NCI-H345 treated with DMSO at 0.1 percent for 48 hours (cell line): Measurements from ENCODE around the gene FRA10AC1.
A peak's percentile ranks its signal among the peaks of the same experiment; 100 is the strongest.
"Not testable (repeated sequence)": the region's sequence is repeated elsewhere in the genome, so short reads cannot be mapped to it uniquely, and the experiment has no call there.

Experiments used
- DNase-seq: peaks from one replicate; lab custom pipeline; 2025; ENCODE audit not compliant: unreplicated experiment; lab: John Stamatoyannopoulos, UW

Gene FRA10AC1

DNA sequence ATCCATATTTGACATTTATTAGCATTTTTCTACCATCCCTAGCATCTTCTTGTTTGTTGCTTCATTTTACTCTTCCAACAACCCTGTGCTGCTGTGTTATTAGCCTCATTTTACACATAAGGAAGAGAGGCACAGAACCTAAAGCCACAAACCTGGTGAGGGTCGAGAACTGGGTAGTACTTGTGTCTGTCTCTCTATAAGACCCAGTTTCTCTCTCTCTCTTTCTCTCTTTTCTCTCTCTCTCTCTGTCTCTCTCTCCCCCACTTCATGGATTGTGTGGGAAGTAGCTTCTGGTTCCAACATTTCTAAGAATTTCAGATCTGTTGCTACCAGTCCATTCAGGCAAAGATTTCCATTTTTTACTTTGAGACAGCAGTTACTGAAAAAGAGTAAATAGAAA is 1.4 kb upstream of the FRA10AC1 start:
- DNase-seq = no peak

DNA sequence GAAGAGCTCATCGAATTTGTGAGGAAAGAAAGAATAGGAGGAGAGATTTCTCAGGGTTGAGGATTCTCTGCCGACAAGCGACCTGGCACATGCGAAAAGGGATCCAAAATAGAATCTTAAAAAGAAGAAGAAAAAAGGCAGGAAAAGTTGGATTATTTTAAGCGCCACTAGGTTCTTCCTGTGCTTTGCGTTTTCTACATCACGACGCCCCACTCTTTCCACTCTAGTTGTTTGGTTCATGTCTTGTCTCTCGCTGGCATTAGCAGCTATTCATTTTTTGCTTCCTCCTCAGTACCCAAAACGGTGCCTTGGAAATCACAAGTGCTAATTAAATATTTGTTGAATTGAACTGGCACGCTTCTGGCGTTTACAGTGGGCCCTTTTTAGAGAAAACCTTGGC is 674 bp upstream of the FRA10AC1 start:
- peak; percentile 24 for DNase-seq

DNA sequence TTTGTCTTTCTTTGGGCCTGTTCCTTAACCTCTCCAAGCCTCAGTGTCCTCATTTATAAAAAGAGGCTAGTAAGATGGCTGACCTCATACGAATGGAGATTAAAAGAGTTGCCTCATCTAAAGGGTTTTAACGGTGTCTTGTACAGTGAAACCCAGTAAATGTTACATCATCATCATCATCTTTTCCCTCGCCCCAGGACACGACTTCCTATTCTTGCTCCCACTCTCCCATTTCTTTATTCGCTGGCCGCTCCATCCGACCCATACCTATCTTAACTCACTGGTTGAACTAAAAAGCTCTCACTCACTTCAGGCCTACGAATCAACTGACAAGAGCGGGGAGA is 554 bp downstream of the FRA10AC1 start:
- DNase-seq = no peak

DNA sequence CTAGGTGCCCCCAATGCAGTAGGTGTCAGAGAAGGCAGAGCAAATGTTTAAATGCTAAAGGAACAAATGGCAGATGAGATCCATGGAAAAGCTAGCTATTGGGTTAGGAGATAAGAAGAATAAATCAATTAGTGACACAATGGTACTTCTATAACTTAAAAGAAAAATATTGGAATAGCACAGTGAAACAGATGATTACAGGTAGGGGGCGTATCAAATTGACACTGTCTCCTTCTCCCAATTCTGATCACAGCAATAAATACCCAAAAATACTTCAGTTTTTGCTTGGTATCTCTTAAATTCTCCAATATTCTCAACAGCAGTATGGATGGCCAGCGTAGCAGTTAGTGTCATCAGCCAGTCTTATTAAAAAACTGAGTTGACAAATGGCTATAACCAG is 5.2 kb downstream of the FRA10AC1 start:
- DNase-seq = no peak

DNA sequence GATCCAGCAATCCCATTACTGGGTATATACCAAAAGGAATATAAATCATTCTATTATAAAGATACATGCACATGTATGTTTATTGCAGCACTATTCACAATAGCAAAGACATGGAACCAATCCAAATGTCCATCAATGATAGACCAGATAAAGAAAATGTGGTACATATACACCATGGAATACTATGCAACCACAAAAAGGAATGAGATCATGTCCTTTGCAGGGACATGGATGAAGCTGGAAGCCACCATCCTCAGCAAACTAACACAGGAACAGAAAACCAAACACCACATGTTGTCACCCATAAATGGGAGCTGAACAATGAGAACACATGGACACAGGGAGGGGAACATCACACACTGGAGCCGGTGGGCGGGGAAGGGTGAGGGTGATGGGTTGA is 5.8 kb downstream of the FRA10AC1 start:
- DNase-seq = not testable (repeated sequence)

DNA sequence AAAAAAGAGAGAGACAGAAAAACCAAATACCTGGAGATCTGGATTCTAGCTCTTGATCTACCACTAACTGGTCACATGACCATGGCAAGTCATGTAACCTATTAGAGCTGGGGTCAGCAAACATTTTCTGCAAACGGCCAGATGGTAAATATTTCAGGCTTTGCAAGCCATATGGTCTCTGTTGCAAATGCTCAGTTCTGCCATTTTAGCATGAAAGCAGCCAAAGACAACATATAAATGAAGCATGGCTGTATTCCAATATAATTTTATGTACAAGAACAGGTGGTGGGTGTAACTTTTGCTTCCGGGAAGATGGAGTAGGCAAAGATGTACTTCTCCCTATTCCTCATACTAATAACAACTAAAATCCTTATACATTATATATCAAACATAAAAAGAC is 6.7 kb downstream of the FRA10AC1 start:
- DNase-seq = no peak

DNA sequence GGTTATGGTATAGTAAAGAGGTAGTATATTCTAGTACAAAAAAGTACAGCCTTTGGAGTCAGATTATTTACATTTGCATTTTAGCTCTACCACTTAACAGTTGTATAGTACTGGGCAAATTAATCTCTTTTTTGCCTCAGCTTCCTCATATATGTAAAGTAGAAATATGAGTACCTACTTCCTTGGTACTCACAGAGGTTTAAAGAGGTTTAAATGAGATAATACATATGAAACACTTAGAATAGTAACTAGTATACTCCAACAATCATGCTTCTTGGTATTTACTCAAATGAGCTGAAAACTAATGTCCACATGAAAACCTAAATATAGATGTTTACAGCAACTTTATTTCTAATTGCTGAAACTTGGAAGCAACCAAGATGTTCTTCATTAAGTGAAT is 14.7 kb downstream of the FRA10AC1 start:
- DNase-seq = no peak

DNA sequence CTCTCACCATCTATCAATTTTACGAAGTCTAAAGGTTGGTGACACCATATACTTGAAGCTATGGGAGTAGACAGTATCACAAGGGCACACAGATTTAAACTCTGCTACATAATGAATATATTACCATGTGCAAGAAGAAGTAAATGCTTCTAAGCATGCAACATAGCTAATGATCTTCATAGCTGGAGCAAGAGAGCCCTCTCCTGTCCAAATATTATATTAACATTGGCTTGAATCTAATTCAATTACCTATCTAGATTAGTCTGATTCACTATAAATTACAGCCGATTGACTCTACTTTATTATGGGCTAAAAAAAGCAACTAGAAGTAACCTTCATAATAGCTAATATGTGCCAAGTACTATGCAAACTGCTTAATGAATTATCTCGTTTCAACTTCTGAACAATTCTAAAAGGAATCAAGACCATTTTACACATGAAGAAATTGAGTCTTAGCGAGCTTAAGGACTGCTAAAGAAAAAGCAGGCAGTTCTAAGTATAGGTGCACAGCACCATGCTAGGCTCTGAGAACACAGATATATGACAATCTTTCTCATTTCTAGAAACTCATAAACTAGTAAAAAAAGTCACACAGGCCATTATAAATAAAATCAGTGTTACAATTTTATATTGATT is 21.9 kb downstream of the FRA10AC1 start:
- no peak for DNase-seq

DNA sequence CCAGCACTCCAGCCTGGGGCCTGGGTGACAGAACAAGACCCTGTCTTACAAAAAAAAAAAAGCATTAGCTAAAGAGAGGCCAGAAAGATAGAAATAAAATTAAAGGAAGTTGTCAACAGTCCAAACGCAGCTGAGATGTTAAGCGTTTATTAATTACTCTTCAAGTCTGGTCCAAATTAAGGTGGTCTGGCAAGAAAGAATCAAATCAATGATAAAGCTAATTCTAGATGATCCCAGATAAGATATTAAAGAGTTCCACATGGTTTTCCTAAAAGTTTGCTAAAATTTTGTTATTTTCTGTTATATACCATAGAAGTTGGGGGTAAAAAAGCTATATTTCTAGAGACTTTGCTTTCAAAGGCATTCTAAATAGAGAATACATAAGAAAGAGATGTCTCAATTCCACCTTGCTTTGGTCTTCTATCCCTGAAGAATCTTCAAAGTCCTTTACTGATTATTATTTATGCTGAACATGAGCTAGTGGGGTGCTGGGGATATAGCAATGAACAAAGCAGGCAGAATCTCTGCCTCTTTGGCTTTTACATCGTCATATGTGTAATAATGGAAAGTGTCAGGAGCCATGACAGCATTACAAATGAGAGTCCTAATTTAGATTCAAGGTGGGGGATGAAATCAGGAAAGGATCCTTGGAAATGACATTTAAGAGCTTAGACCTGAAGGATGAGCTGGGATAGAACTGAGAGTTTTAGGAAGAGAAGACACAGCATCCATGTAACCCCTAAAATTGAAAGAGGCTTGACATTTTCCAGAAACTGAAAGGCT is 23.4 kb downstream of the FRA10AC1 start:
- DNase-seq = no peak

DNA sequence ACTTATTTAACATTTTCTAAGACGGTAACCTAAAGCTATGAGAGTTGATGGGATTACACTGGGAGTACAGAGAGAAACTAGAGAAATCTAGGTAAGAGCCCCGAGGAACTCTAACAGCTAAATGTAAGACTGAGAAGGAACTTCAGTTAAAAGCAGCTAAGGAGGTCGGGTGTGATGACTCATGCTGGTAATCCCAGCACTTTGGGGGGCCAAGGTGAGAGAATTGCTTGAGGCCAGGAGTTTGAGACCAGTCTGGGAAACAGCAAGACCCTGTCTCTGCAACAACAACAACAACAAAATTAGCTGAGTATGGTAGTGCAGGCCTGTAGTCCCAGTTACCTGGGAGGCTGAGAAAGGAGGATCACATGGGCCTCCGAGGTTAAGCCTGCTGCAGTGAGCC is 24.0 kb downstream of the FRA10AC1 start:
- no peak for DNase-seq

DNA sequence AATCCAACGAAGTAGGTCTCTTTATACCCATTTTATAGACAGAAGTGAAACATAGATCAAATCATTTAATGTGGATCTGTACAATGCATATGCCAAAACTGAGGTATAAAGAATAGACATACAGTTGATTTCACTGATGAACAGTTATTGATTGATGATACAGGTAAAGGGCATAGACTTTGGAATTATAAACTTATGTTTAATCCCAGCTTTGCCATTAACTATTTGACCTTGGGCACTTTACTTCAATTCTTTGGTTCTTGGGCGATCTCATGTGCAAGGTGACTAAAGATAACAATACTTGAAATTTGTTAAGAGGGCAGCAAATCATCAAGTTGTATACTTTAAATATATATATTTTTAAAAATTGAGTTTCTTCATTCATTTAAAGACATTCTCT is 28.6 kb downstream of the FRA10AC1 start:
- no peak for DNase-seq

DNA sequence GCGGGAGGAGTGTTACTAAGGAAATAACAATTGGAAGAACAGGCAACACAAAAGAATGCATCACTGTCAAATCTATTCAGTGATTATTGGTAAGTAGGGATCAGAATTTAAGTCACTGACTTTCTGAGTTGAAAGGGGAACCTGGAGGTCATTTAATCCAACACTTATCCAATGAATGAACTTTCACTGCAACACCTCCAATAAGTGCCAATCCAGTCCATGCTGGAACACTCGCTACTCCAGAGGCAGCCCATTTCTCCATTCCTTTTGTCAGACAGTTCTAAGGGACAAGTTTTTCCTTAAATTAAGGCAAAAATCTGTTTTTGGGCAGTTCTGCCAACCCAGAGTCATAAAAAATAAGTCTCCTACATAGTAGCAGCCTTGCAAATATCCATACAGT is 29.5 kb downstream of the FRA10AC1 start:
- DNase-seq = no peak

DNA sequence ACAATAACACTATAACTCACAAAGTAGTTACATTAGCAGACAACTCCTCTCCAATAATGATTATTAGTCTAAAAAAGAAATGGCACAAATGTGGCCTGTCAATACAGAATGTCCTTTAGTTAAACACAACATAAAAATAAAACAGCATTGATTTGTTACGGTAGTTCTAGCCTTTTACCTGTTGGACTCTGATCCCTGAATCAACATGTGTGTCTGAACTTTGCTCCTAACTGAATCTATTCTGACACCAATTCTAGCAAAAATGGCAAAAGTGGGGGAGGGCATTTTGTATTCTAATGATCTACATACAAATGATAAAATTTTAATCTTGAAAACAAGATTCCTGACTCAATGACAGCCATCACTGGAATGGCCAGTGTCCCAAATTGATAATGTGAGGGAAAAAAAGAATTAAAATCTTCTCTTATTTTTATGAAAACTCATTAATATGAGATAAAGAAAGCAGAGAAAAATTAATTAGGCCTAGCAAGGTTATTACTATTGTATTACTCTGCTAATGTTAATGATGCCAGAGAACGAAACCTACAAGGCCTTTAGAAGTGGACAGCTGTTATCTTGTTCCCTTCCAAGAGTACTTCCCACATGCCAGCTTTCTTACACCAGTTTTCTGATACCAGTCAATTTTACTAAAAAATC is 30.2 kb downstream of the FRA10AC1 start:
- no peak for DNase-seq

DNA sequence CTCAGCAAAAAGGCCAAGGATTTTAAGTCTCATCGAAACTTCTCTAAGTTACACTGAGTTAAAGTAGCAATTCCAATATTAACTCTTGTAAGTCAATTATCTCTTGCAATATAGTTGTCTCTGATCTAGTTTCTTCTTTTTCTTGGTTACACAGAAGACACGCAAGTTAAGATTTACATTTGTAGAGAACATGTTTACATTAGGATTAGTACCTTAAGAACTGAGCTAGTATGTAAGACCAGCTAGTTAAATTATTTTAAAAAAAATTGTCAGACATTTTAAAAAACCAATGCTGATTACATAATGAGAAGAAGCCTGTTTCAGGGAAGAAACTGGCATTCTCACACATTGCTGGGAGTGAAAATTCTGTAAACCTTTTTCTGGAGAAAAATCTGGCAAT is 31.4 kb downstream of the FRA10AC1 start:
- no peak for DNase-seq

DNA sequence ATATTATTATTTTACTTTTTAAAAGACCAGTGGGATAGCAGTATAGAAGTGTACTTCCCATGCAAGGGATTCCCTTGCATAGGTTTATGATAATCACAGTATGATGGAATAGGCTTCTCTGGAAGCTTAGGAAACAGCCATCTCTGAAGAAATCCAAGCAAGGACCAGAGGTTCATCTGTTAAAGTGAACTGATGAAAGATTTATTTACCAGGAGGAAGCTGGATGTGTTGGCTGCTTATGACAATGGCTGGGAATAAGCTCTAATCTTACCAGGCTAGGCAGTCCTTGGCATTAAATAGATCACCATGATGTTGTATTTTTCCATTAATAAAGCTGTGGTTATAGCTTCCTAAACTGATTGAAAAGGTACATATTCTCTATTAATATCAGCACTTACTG is 32.0 kb downstream of the FRA10AC1 start:
- no peak for DNase-seq

DNA sequence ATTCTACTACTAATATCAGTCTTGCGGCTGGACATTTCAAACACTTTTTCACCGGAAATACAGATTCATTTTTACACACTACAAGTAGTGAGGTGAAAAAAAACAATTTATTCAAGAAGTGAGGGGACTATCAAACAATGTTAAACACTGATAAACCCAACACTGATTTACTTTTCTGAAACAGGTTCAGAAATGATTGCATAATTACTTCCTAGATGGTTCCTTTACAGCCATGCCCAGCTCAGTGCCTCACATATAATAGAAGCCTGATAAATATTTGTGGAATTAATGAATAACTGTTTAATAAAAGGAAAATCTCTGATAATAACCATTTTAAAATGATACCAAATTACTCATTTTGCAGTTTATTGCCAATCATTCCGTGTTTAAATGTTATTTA is 34.6 kb downstream of the FRA10AC1 start:
- DNase-seq = no peak

DNA sequence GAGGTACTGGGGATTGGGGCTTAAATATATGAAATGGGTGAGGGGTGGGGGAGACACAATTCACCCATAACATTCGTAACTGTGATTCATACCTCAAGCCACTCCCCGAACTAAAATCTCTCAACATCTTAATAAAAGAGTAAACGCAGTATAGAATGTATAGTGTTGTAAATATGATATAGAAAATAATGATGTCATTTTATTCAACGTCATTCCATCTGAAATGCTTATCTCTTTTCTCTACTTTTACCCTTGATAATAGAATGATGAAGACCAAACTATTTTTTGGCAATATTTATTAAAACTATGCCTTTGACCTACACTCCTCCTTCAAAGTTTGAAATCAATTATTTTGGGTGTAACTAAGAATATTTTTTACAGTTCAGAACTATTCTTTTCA is 36.4 kb downstream of the FRA10AC1 start:
- no peak for DNase-seq

DNA sequence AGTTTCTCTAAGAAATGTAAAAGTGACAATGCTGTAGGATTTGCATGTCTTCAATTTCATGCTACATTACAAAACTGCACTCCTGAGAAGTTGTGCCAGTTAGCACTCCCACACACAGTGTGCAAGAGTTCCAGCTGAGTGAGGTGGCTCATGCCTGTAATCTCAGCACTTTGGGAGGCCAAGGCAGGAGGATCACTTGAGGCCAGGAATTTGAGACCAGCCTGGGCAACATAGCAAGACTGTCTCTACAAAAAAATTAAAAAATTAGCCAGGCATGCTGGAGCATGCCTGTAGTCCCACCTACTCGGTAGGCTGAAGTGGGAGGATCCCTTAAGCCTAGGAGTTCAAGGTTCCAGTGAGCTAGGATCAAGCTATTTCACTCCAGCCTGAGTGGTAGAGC is 44.6 kb downstream of the FRA10AC1 start:
- DNase-seq = no peak

DNA sequence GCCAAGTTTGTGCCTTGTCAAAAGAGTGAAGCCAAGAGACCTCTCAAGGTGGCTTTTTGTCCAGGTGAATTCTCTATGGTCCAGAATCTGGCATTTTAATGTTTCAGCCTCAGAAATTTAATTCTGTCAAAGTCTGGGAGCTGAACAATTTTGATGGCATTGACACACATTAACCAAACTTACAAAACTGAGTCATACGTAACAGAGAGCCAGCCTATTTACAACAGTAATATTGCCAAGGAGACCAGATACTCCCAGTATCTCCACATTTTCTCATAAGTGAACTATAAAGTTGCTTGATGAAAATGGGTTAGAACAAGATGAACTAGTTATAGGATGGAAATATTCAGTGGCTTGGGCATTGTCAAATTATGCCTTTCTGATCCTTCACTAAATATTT is 46.2 kb downstream of the FRA10AC1 start:
- no peak for DNase-seq

DNA sequence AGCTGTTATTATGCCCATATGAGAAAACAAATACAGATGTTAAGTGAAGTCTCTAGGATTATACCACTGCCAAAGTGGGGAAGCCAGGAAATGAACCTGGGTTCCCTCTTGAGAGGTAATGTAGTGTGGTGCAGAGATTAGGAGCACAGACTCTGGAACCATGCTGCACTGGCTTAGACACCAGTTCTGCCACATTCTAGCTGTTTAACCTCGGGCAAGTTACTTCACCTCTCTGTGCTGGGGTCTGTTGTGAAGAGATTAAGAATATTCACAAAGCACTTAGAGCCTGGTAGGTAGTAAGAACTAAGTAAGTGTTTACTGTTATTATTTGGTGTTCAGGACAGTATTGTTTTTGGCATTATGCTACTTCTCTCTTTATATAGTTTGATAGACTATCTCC is 48.2 kb downstream of the FRA10AC1 start:
- DNase-seq = no peak

DNA sequence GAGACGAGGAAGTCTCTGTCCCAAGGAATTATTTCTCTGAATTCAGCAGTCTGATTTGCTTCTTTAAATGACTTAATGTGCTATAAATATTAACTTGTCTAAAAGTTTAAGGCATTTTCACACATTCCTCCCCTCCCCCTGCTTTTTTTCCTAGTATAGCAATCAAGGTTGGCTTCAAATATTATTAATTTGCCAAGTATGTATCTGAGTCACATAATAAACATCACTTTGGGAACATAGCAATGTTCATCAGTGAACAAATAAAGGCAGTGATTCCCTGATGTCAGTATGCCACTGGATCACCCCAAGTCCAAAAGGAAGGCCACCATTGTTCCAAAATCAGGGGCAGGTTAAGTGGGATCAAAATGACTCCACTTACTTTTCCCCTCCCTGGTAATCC is 49.5 kb downstream of the FRA10AC1 start:
- DNase-seq = no peak

DNA sequence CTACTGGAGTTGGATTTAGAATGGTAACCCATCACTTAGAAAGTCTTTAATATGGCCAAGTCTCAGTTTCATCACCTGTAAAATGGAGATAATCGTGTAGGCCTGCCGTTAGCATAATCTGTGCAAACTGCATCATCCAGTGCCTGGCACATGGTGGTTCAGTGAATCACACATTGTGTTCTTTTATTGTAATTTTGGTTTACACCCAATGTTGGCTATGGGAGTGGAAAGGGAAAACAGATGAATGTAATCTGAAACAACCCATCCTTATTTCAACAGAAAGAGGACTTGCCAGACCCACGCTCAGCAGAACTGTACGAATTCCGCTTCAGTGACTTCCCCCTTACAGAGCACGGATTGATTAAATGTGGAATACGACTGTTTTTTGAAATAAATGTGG is 62.6 kb downstream of the FRA10AC1 start:
- no peak for DNase-seq
